Measurements from ENCODE around the gene PRM1. TPM values are rescaled to one million over a fixed set of nuclear protein-coding genes. Genes with fewer than 3 reads are reported as not detected.

Gene PRM1
- total and polyA plus RNA-seq, 2 of the 13 experiments (the other 11 are each of a cell fraction or from before 2014, with no cell fraction given), result not detected

DNA sequence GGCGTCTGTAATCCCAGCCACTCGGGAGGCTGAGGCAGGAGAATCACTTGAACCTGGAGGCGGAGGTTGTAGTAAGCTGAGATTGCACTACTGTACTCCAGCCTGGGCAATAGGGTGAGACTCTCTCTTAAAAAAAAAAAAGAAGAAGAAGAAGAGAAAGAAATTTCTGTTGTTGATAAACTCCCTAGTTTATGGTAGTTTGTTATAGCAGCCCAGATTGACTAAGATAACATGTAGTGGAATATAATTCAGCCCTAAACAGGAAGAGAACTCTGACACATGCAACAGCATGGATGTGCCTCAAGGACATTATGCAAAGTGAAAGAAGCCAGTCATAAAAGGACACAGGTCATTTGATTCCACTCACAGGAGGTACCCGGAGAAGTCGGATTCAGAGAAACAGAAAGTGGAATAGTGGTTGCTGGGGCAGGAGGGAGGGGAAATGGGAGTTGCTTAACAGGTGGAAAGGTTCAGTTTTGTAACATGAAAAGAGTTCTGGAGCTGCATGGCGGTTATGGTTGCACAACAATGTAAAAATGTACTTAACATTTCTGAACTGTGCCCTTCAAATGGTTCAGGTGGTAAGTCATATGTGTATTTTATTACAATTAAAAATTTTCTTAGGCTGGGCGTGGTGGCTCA is 26.0 kb upstream of the PRM1 start (continued):
- TF ChIP-seq RCOR2 (CRISPR knock-in tag; IDR thresholded peaks at IDR 0.05) (peak; percentile 99), ZNF790 (CRISPR knock-in tag; IDR thresholded peaks at IDR 0.05; ENCODE audit: borderline replicate concordance) (no peak), ARNTL (CRISPR knock-in tag; IDR thresholded peaks at IDR 0.05) (no peak; the same call in 1 of the 2 replicates), FOXM1 (CRISPR knock-in tag; IDR thresholded peaks at IDR 0.05) (no peak), ZNF782 (CRISPR knock-in tag; IDR thresholded peaks at IDR 0.05; ENCODE audit: borderline replicate concordance) (no peak), FOSL2 (CRISPR knock-in tag; IDR thresholded peaks at IDR 0.05) (peak; percentile 83), ZNF777 (CRISPR knock-in tag; IDR thresholded peaks at IDR 0.05) (0 out of 2 replicates have a peak, but pooled peaks have one; percentile 27), HDAC2 (CRISPR knock-in tag; IDR thresholded peaks at IDR 0.05) (peak; percentile 73; the same call in 1 of the 2 replicates), KLF11 (CRISPR knock-in tag; IDR thresholded peaks at IDR 0.05) (no peak), ZIK1 (CRISPR knock-in tag; IDR thresholded peaks at IDR 0.05; ENCODE audit: borderline replicate concordance, low read depth) (no peak), ELF3 (CRISPR knock-in tag; IDR thresholded peaks at IDR 0.05) (peak; percentile 82), HNRNPK (IDR thresholded peaks at IDR 0.05; ENCODE audit: low read depth, low read length, poor library complexity, severe bottlenecking) (no peak), SMAD3 (CRISPR knock-in tag; IDR thresholded peaks at IDR 0.05) (peak; percentile 49; the same call in 1 of the 2 replicates), GATA4 (IDR thresholded peaks at IDR 0.05; ENCODE audit: borderline replicate concordance, low read depth) (peak; percentile 57; the same call in 1 of the 2 replicates), ZNF10 (CRISPR knock-in tag; IDR thresholded peaks at IDR 0.05; ENCODE audit: borderline replicate concordance, low read depth) (no peak), ZNF383 (CRISPR knock-in tag; IDR thresholded peaks at IDR 0.05; ENCODE audit: borderline replicate concordance) (no peak), GFI1 (CRISPR knock-in tag; IDR thresholded peaks at IDR 0.05; ENCODE audit: borderline replicate concordance) (peak; percentile 46; the same call in 1 of the 2 replicates)
- TF ChIP-seq, protein P1, sequence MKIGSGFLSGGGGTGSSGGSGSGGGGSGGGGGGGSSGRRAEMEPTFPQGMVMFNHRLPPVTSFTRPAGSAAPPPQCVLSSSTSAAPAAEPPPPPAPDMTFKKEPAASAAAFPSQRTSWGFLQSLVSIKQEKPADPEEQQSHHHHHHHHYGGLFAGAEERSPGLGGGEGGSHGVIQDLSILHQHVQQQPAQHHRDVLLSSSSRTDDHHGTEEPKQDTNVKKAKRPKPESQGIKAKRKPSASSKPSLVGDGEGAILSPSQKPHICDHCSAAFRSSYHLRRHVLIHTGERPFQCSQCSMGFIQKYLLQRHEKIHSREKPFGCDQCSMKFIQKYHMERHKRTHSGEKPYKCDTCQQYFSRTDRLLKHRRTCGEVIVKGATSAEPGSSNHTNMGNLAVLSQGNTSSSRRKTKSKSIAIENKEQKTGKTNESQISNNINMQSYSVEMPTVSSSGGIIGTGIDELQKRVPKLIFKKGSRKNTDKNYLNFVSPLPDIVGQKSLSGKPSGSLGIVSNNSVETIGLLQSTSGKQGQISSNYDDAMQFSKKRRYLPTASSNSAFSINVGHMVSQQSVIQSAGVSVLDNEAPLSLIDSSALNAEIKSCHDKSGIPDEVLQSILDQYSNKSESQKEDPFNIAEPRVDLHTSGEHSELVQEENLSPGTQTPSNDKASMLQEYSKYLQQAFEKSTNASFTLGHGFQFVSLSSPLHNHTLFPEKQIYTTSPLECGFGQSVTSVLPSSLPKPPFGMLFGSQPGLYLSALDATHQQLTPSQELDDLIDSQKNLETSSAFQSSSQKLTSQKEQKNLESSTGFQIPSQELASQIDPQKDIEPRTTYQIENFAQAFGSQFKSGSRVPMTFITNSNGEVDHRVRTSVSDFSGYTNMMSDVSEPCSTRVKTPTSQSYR (CRISPR knock-in tag; IDR thresholded peaks at IDR 0.05; ENCODE audit: borderline replicate concordance), result peak; percentile 29; the same call in 1 of the 2 replicates
- TF ChIP-seq, protein P2, sequence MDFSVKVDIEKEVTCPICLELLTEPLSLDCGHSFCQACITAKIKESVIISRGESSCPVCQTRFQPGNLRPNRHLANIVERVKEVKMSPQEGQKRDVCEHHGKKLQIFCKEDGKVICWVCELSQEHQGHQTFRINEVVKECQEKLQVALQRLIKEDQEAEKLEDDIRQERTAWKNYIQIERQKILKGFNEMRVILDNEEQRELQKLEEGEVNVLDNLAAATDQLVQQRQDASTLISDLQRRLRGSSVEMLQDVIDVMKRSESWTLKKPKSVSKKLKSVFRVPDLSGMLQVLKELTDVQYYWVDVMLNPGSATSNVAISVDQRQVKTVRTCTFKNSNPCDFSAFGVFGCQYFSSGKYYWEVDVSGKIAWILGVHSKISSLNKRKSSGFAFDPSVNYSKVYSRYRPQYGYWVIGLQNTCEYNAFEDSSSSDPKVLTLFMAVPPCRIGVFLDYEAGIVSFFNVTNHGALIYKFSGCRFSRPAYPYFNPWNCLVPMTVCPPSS (IDR thresholded peaks at IDR 0.05), result no peak
- TF ChIP-seq, protein P3, sequence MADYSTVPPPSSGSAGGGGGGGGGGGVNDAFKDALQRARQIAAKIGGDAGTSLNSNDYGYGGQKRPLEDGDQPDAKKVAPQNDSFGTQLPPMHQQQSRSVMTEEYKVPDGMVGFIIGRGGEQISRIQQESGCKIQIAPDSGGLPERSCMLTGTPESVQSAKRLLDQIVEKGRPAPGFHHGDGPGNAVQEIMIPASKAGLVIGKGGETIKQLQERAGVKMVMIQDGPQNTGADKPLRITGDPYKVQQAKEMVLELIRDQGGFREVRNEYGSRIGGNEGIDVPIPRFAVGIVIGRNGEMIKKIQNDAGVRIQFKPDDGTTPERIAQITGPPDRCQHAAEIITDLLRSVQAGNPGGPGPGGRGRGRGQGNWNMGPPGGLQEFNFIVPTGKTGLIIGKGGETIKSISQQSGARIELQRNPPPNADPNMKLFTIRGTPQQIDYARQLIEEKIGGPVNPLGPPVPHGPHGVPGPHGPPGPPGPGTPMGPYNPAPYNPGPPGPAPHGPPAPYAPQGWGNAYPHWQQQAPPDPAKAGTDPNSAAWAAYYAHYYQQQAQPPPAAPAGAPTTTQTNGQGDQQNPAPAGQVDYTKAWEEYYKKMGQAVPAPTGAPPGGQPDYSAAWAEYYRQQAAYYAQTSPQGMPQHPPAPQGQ (CRISPR knock-in tag; IDR thresholded peaks at IDR 0.05; ENCODE audit: borderline replicate concordance), result no peak
- TF ChIP-seq, protein P4, sequence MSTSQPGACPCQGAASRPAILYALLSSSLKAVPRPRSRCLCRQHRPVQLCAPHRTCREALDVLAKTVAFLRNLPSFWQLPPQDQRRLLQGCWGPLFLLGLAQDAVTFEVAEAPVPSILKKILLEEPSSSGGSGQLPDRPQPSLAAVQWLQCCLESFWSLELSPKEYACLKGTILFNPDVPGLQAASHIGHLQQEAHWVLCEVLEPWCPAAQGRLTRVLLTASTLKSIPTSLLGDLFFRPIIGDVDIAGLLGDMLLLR (CRISPR knock-in tag; IDR thresholded peaks at IDR 0.05), result no peak
